H1 (cell line): ENCODE measurements around the gene PIAS1. TPM values are rescaled to one million over a fixed set of nuclear protein-coding genes. Genes with fewer than 3 reads are reported as not detected.
A peak's percentile ranks its signal among the peaks of the same experiment; 100 is the strongest.

Experiments used
- CTCF ChIA-PET: fragments of 300-600 bp; sonication (Branson Sonifier 250); formaldehyde crosslinking; loops from one replicate; lab custom pipeline; 2021; ENCODE audit not compliant: partially characterized antibody; lab: Charles Lee
- POLR2A ChIA-PET: fragments of 300-600 bp; sonication (Branson Sonifier 250); formaldehyde crosslinking; loops from one replicate; lab custom pipeline; 2021; ENCODE audit warnings: inconsistent platforms; ENCODE audit not compliant: partially characterized antibody; lab: Charles Lee
- DNase-seq, 2 experiments: peaks; one replicate each; pipeline versions ENCODE4 v3.0.0 to v3.0.0-alpha.2; 2010 to 2022; ENCODE audit warnings: low spot score in 2 of 2, low read depth in 1 of 2, mixed read lengths in 1 of 2
- FAIRE-seq: peaks from 2 replicates; lab custom pipeline; 2011; peaks lifted over from hg19 to GRCh38; lab: Jason Lieb, UNC
- H2AFZ ChIP-seq: 2 replicates; pipeline ENCODE4 v1.8.1; 2012; ENCODE audit warnings: low read length, inconsistent platforms
- H2AK5ac ChIP-seq: 2 replicates; pipeline ENCODE4 v1.6.1; 2013; ENCODE audit warnings: low read depth, low read length
- H2BK120ac ChIP-seq: replicated peaks from 2 replicates; pipeline ENCODE3; 2013; ENCODE audit warnings: low read depth, low read length, inconsistent platforms
- H2BK12ac ChIP-seq: 2 replicates; pipeline ENCODE4 v1.6.1; 2013; ENCODE audit warnings: low read depth, low read length
- H2BK15ac ChIP-seq: 2 replicates; pipeline ENCODE4 v1.6.1; 2013; ENCODE audit warnings: low read length
- H2BK20ac ChIP-seq: 2 replicates; pipeline ENCODE4 v1.6.1; 2013; ENCODE audit warnings: low read length
- H2BK5ac ChIP-seq: 2 replicates; pipeline ENCODE4 v1.6.1; 2013; ENCODE audit warnings: low read depth, low read length
- H3K14ac ChIP-seq: 2 replicates; pipeline ENCODE4 v1.6.1; 2013; ENCODE audit warnings: inconsistent platforms; ENCODE audit not compliant: insufficient read length
- H3K18ac ChIP-seq: 2 replicates; pipeline ENCODE4 v1.6.1; 2013; ENCODE audit warnings: low read length; ENCODE audit errors: extremely low read depth
- H3K23ac ChIP-seq: 2 replicates; pipeline ENCODE4 v1.6.1; 2013; ENCODE audit warnings: inconsistent platforms; ENCODE audit not compliant: insufficient read length
- H3K23me2 ChIP-seq: 2 replicates; pipeline ENCODE4 v1.6.1; 2013; ENCODE audit warnings: low read depth, low read length
- H3K27ac ChIP-seq: 2 replicates; pipeline ENCODE4 v1.6.1; 2011; ENCODE audit warnings: low read depth, low read length, inconsistent platforms
- H3K27me3 ChIP-seq, 4 experiments: replicated peaks in 1 of 4; 1 replicate in 1 of 4; 2 replicates in 3 of 4; pipeline versions ENCODE4 v1.6.1 to v1.8.1; 2011 to 2013; ENCODE audit warnings: low read length in 3 of 4, mild to moderate bottlenecking in 3 of 4, inconsistent platforms in 2 of 4, mixed read lengths in 2 of 4, moderate library complexity in 1 of 4; ENCODE audit not compliant: control insufficient read depth in 3 of 4, insufficient read depth in 3 of 4; ENCODE audit errors: extremely low read depth in 1 of 4
- H3K36me3 ChIP-seq, 4 experiments: 2 replicates each; pipeline versions ENCODE4 v1.6.1 to v1.8.1; 2011 to 2013; ENCODE audit warnings: mild to moderate bottlenecking in 4 of 4, low read length in 3 of 4, moderate library complexity in 2 of 4, control low read depth in 1 of 4, inconsistent platforms in 1 of 4; ENCODE audit not compliant: insufficient read depth in 4 of 4, control insufficient read depth in 2 of 4
- H3K4ac ChIP-seq: replicated peaks from 2 replicates; pipeline ENCODE3; 2013; ENCODE audit warnings: low read length, low read depth, mixed read lengths, inconsistent platforms; ENCODE audit not compliant: insufficient read length
- H3K4me1 ChIP-seq, 4 experiments: replicated peaks in 1 of 4; 1 replicate in 1 of 4; 2 replicates in 3 of 4; pipeline versions ENCODE4 v1.6.1 to v1.8.1; 2011 to 2013; ENCODE audit warnings: low read length in 3 of 4, inconsistent platforms in 2 of 4, mixed read lengths in 1 of 4; ENCODE audit not compliant: insufficient read depth in 4 of 4, control insufficient read depth in 3 of 4
- H3K4me2 ChIP-seq, 2 experiments: 2 replicates each; pipeline versions ENCODE4 v1.6.1 to v1.8.1; 2011 to 2013; ENCODE audit warnings: low read depth in 2 of 2, low read length in 2 of 2, control low read depth in 1 of 2, inconsistent platforms in 1 of 2, mild to moderate bottlenecking in 1 of 2; ENCODE audit not compliant: insufficient read depth in 1 of 2
- H3K4me3 ChIP-seq, 4 experiments: fragments of 200-600, 300-600 bp in 1 of 4; sonication (generic), shearing (Covaris generic), sonication (Bioruptor Twin) in 1 of 4; 2 replicates each; pipeline versions ENCODE4 v1.5.1 to v1.8.1; 2011 to 2016; ENCODE audit warnings: low read length in 4 of 4, low read depth in 3 of 4, control low read depth in 2 of 4, inconsistent platforms in 2 of 4, mild to moderate bottlenecking in 2 of 4, mixed read lengths in 1 of 4, moderate library complexity in 1 of 4; ENCODE audit not compliant: insufficient read depth in 2 of 4; ENCODE audit errors: extremely low read depth in 1 of 4
- H3K56ac ChIP-seq: replicated peaks from 2 replicates; pipeline ENCODE3; 2013; ENCODE audit warnings: low read depth, mild to moderate bottlenecking, mixed read lengths, low read length, inconsistent platforms; ENCODE audit not compliant: insufficient read length
- H3K79me1 ChIP-seq: 2 replicates; pipeline ENCODE4 v1.6.1; 2013; ENCODE audit warnings: low read depth, low read length, control low read depth
- H3K79me2 ChIP-seq, 2 experiments: 2 replicates each; pipeline versions ENCODE4 v1.6.1 to v1.8.1; 2012 to 2013; ENCODE audit warnings: low read length in 2 of 2, mild to moderate bottlenecking in 2 of 2, inconsistent platforms in 1 of 2; ENCODE audit not compliant: insufficient read depth in 2 of 2, control insufficient read depth in 1 of 2
- H3K9ac ChIP-seq, 4 experiments: replicated peaks in 1 of 4; 1 replicate in 1 of 4; 2 replicates in 3 of 4; pipeline versions ENCODE4 v1.6.1 to v1.8.1; 2011 to 2013; ENCODE audit warnings: low read depth in 3 of 4, low read length in 3 of 4, control low read depth in 2 of 4, mild to moderate bottlenecking in 2 of 4, moderate library complexity in 2 of 4, inconsistent platforms in 1 of 4; ENCODE audit errors: extremely low read depth in 1 of 4
- H3K9me3 ChIP-seq, 2 experiments: 2 replicates each; pipeline versions ENCODE4 v1.6.1 to v1.8.1; 2012 to 2013; ENCODE audit warnings: mild to moderate bottlenecking in 2 of 2, moderate library complexity in 2 of 2, control low read depth in 1 of 2, inconsistent platforms in 1 of 2, low read depth in 1 of 2, low read length in 1 of 2, mixed read lengths in 1 of 2; ENCODE audit not compliant: insufficient read depth in 2 of 2
- H4K20me1 ChIP-seq, 2 experiments: replicated peaks in 1 of 2; 2 replicates each; pipeline versions ENCODE3 to v1.8.1; 2011 to 2013; ENCODE audit warnings: inconsistent platforms in 2 of 2, low read length in 2 of 2, mild to moderate bottlenecking in 1 of 2; ENCODE audit not compliant: insufficient read depth in 2 of 2, control insufficient read depth in 1 of 2
- H4K5ac ChIP-seq: 2 replicates; pipeline ENCODE4 v1.6.1; 2013; ENCODE audit warnings: low read length, low read depth, mixed read lengths, inconsistent platforms; ENCODE audit not compliant: insufficient read length
- H4K8ac ChIP-seq: 2 replicates; pipeline ENCODE4 v1.8.0; 2013; ENCODE audit warnings: mild to moderate bottlenecking, moderate library complexity, low read length, inconsistent platforms; ENCODE audit not compliant: insufficient read depth; ENCODE audit errors: extremely low read depth
- H4K91ac ChIP-seq: replicated peaks from 2 replicates; pipeline ENCODE3; 2013; ENCODE audit warnings: low read length, mixed read lengths, inconsistent platforms; ENCODE audit not compliant: insufficient read length
- HDAC2 ChIP-seq, 2 experiments: fragments of 300-600 bp in 1 of 2; sonication (generic) in 1 of 2; IDR thresholded peaks; 2 replicates each; pipeline ENCODE4 v1.6.1; 2011 to 2012; ENCODE audit warnings: low read depth in 2 of 2, low read length in 2 of 2, mild to moderate bottlenecking in 2 of 2, moderate library complexity in 2 of 2, borderline replicate concordance in 1 of 2, inconsistent platforms in 1 of 2
- NRF1 ChIP-seq: IDR thresholded peaks from 2 replicates; pipeline ENCODE4 v1.6.1; 2011; ENCODE audit warnings: mild to moderate bottlenecking, low read depth, low read length, improper control_type of control experiment
- PHF8 ChIP-seq: fragments of 200-600 bp; sonication (generic); conservative IDR thresholded peaks from 2 replicates; pipeline ENCODE4 v1.7.1; 2012; ENCODE audit warnings: low read depth, mild to moderate bottlenecking, inconsistent platforms, low read length, moderate library complexity
- RAD21 ChIP-seq, 2 experiments: IDR thresholded peaks in 1 of 2; conservative IDR thresholded peaks in 1 of 2; 2 replicates each; pipeline ENCODE4 v1.6.1; 2011; ENCODE audit warnings: low read depth in 2 of 2, low read length in 2 of 2, improper control_type of control experiment in 1 of 2, inconsistent platforms in 1 of 2, mild to moderate bottlenecking in 1 of 2, moderate library complexity in 1 of 2
- RBBP5 ChIP-seq: IDR thresholded peaks from 2 replicates; pipeline ENCODE4 v1.7.1; 2012; ENCODE audit warnings: low read depth, mild to moderate bottlenecking, inconsistent platforms, low read length, moderate library complexity, borderline replicate concordance
- RFX5 ChIP-seq: IDR thresholded peaks from 2 replicates; pipeline ENCODE4 v1.6.1; 2011; ENCODE audit warnings: low read depth, low read length, improper control_type of control experiment, borderline replicate concordance
- SP2 ChIP-seq: IDR thresholded peaks from 2 replicates; pipeline ENCODE4 v1.6.1; 2012; ENCODE audit warnings: mild to moderate bottlenecking, low read length, inconsistent platforms
- SP4 ChIP-seq: IDR thresholded peaks from 2 replicates; pipeline ENCODE4 v1.6.1; 2012; ENCODE audit warnings: low read length, inconsistent platforms
- WGBS, 2 experiments: shearing (Covaris generic) in 1 of 2; methylation state at CpG; one replicate each; pipeline versions ENCODE4 v1.1.6 to v1.1.7; 2013 to 2015; ENCODE audit warnings: low lambda C conversion rate in 2 of 2, mixed read lengths in 2 of 2, inconsistent platforms in 1 of 2, low coverage in 1 of 2, missing lambda C conversion rate in 1 of 2; ENCODE audit not compliant: insufficient replicate concordance in 2 of 2, insufficient coverage in 1 of 2, insufficient read length in 1 of 2; ENCODE audit errors: extremely low coverage in 1 of 2, missing lambda C conversion rate in 1 of 2; 5-methylcytosine and 5-hydroxymethylcytosine counted together
- polyA plus RNA-seq, 7 experiments: library from polyadenylated mRNA; depleted of rRNA in 3 of 7; stranded (reverse) in 5 of 7; unstranded in 2 of 7; fragments of >200 nt in 5 of 7; fragments of 200-250 nt in 2 of 7; gene quantifications; 1 replicate in 5 of 7; 2 replicates in 1 of 7; 4 replicates in 1 of 7; pipeline versions ENCODE4 v1.2.1 to v1.2.3, GENCODE V29; 2011 to 2013; ENCODE audit warnings: missing spikeins in 2 of 7, mixed read lengths in 2 of 7
- total RNA-seq: library from RNA; stranded (reverse); fragmentation: NEBNext Ultra II Directional; extraction: Animal tissue kit (Norgen Biotek cat#: 25700); gene quantifications from 2 replicates; pipeline ENCODE4 v1.2.1, GENCODE V29; 2021
- TF ChIP-seq, protein P1 (sequence below): IDR thresholded peaks from 2 replicates; pipeline ENCODE4 v1.6.1; 2012; ENCODE audit warnings: inconsistent platforms

The PIAS1 gene
- total and polyA plus RNA-seq, 2 of the 8 experiments (the other 6 are each of a cell fraction or from before 2014, with no cell fraction given): 30.8 to 34.5 TPM

DNA sequence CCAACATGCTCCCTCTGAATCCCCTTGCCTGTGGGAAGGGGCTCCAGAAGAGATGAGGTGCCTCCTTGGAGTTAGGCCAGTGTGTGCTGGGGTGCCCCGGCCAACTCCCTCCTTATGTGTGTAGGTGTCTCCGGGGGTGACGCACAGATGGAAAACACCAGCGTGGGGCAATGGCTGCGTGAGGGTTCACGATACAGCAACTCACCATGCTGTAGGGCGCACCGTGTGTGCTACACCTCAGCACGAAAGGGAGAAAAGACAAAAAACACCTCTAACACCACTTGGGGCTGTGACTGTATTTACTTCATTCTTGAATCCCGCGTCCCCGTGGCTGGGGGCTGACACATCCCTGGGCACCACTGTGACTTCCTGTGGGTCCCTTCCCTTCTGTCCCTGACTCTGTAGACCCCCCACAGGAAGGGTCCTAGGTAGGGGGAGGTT, 152.6 kb downstream of the PIAS1 start:
- Histone ChIP-seq H3K14ac (no peak overlapping the region), H4K20me1 (peaks cover 11 to 25% of the 10 kb centered on the region in 2 experiments), H2BK20ac (no peak overlapping the region), H3K4me3 (no peak overlapping the region), H3K4ac (no peak overlapping the region), H3K9ac (no peak overlapping the region; a peak in 2 of 7 replicates), H2BK120ac (no peak overlapping the region), H3K27me3 (no peaks in the 10 kb centered on the region), H4K8ac (peak overlapping the region; percentile 46; the same call in 1 of the 2 replicates), H3K79me1 (peaks cover 5% of the 10 kb centered on the region; the same call in 1 of the 2 replicates), H3K56ac (no peak overlapping the region), H3K9me3 (no peaks in the 10 kb centered on the region), H2BK12ac (peak overlapping the region; percentile 81; the same call in 1 of the 2 replicates), H3K4me2 (peak overlapping the region in 1 of 2 experiments; percentile 35; a peak in 1 of 4 replicates), H2AK5ac (0 out of 2 replicates have a peak overlapping the region, but pooled peaks have one; percentile 11), H2BK5ac (peak overlapping the region; percentile 69), H3K79me2 (peaks cover 0 to 18% of the 10 kb centered on the region in 2 experiments; a peak in 1 of 4 replicates), H3K18ac (no peak overlapping the region), H3K4me1 (peaks cover 2 to 38% (median 23%) of the 10 kb centered on the region in 4 experiments), H2AFZ (no peak overlapping the region), H4K91ac (no peak overlapping the region), H3K27ac (0 out of 2 replicates have a peak overlapping the region, but pooled peaks have one; percentile 55), H4K5ac (no peak overlapping the region), H3K36me3 (no peaks in the 10 kb centered on the region; a peak in 1 of 8 replicates), H2BK15ac (no peak overlapping the region), H3K23me2 (no peaks in the 10 kb centered on the region), H3K23ac (no peak overlapping the region)
- ChIA-PET POLR2A (interaction anchor here (0.6 to 3.1 kb wide), 2 partner anchors 11 to 47 kb away, joined by 3 to 20 read pairs; no protein-coding TSS in a partner anchor), CTCF (interaction anchor here (0.7 to 4.3 kb wide), 2 partner anchors 11 to 273 kb away, joined by 4 to 36 read pairs; no protein-coding TSS in a partner anchor)
- TF ChIP-seq, protein P1, sequence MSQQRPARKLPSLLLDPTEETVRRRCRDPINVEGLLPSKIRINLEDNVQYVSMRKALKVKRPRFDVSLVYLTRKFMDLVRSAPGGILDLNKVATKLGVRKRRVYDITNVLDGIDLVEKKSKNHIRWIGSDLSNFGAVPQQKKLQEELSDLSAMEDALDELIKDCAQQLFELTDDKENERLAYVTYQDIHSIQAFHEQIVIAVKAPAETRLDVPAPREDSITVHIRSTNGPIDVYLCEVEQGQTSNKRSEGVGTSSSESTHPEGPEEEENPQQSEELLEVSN: no peak
- TF ChIP-seq RAD21 (IDR thresholded peaks at IDR 0.05 in 1 of 2, conservative IDR thresholded peaks at IDR 0.05 in 1 of 2; ENCODE audit: low read depth in 2 of 2, low read length in 2 of 2) (no peak), NRF1 (no peak), SP2 (no peak), PHF8 (no peak), SP4 (no peak), HDAC2 (IDR thresholded peaks at IDR 0.05; ENCODE audit: borderline replicate concordance in 1 of 2, low read depth in 2 of 2, low read length in 2 of 2) (no peak), RFX5 (no peak), RBBP5 (no peak)
- WGBS, 2 experiments: 91% methylated on average over 12 of the region's 12 CpGs; no CpG with 5 or more reads in 1 of the 2 experiments
- FAIRE-seq (no peak), DNase-seq (no peak)
